Panc1 (cell line): Measurements from ENCODE around the gene PHACTR4. TPM values are rescaled to one million over a fixed set of nuclear protein-coding genes. Genes with fewer than 3 reads are reported as not detected.

Experiments
- ATAC-seq: fragments of 200-7000 bp; cut with Tn5 transposase; 2 replicates; pipeline ENCODE4 v1.9.1; 2020; ENCODE audit warnings: mild to moderate bottlenecking, moderate library complexity
- Bru-seq: library from RNA; stranded (reverse); fragments of 400-500 nt; gene quantifications from one replicate; lab custom pipeline; 2021; lab: Mats Ljungman, UMichigan
- BruChase-seq, 2 experiments: library from RNA; stranded (reverse); fragments of 400-500 nt; gene quantifications; one replicate each; lab custom pipeline; 2021; lab: Mats Ljungman, UMichigan
- BruUV-seq: library from RNA; stranded (reverse); fragments of 400-500 nt; replicated peaks from 2 replicates; lab custom pipeline; 2021; lab: Mats Ljungman, UMichigan
- CTCF ChIA-PET: fragments of 300-600 bp; sonication (Branson Sonifier 250); formaldehyde crosslinking; loops from one replicate; lab custom pipeline; 2022; ENCODE audit warnings: antibody characterized with exemption; lab: Charles Lee
- POLR2A ChIA-PET: fragments of 300-600 bp; sonication (Branson Sonifier 250); formaldehyde crosslinking; loops from one replicate; lab custom pipeline; 2022; ENCODE audit warnings: antibody characterized with exemption; lab: Charles Lee
- DNase-seq: peaks from one replicate; pipeline ENCODE4 v3.0.0-alpha.2; 2010; ENCODE audit warnings: low read depth, low spot score
- H3K27ac ChIP-seq: 2 replicates; pipeline ENCODE4 v1.5.1; 2011; ENCODE audit warnings: mild to moderate bottlenecking, low read length, inconsistent platforms
- H3K27me3 ChIP-seq: fragments of 200-500 bp; sonication (Bioruptor generic); 2 replicates; pipeline ENCODE4 v1.6.0; 2014; ENCODE audit warnings: low read length, inconsistent platforms; ENCODE audit not compliant: control insufficient read depth, insufficient read depth
- H3K36me3 ChIP-seq: fragments of 200-500 bp; sonication (Bioruptor generic); 2 replicates; pipeline ENCODE4 v1.5.1; 2014; ENCODE audit warnings: inconsistent platforms, mild to moderate bottlenecking, low read length, moderate library complexity; ENCODE audit not compliant: control insufficient read depth, insufficient read depth
- H3K4me1 ChIP-seq: 2 replicates; pipeline ENCODE4 v1.5.1; 2011; ENCODE audit warnings: inconsistent platforms, mild to moderate bottlenecking, low read length, moderate library complexity; ENCODE audit not compliant: control insufficient read depth, insufficient read depth
- H3K4me3 ChIP-seq, 2 experiments: 2 replicates each; pipeline ENCODE4 v1.5.1; 2011 to 2012; ENCODE audit warnings: low read depth in 2 of 2, low read length in 2 of 2, mild to moderate bottlenecking in 2 of 2, inconsistent platforms in 1 of 2, moderate library complexity in 1 of 2
- H3K9me3 ChIP-seq: fragments of 200-500 bp; sonication (Bioruptor generic); 2 replicates; pipeline ENCODE4 v1.5.1; 2014; ENCODE audit warnings: low read depth, mild to moderate bottlenecking, inconsistent platforms, low read length, moderate library complexity; ENCODE audit not compliant: control insufficient read depth, insufficient read depth
- POLR2AphosphoS5 ChIP-seq: IDR thresholded peaks from 2 replicates; pipeline ENCODE4 v1.6.1; 2012; ENCODE audit warnings: mild to moderate bottlenecking, low read depth, low read length, moderate library complexity
- SIN3A ChIP-seq: IDR thresholded peaks from 2 replicates; pipeline ENCODE4 v1.6.1; 2012; ENCODE audit warnings: low read depth, mild to moderate bottlenecking, low read length, moderate library complexity, borderline replicate concordance; ENCODE audit not compliant: insufficient read depth
- TCF7L2 ChIP-seq: IDR thresholded peaks from 2 replicates; pipeline ENCODE4 v1.6.1; 2011; ENCODE audit warnings: mild to moderate bottlenecking, low read depth, low read length, inconsistent platforms
- in situ Hi-C: cut with HindIII; loops from 2 replicates; pipeline ENCODE4 v1.10.0; 2016; ENCODE audit warnings: low sequenced_read_pairs, low pct_unique_long_range_greater_than_20kb
- intact Hi-C: fragments of 100-400 bp; cut with micrococcal nuclease; formaldehyde crosslinking; loops from one replicate; pipeline ENCODE4 v1.10.0; 2022; ENCODE audit not compliant: unreplicated experiment
- long read RNA-seq: library from polyadenylated mRNA; unstranded; transcript quantifications from one replicate; pipeline ENCODE4 v2.0.0, GENCODE V29; 2021; ENCODE audit not compliant: unreplicated experiment
- polyA plus RNA-seq: library from polyadenylated mRNA; unstranded; fragments of >200 nt; gene quantifications from one replicate; pipeline ENCODE4 v1.2.1, GENCODE V29; 2012; ENCODE audit warnings: missing spikeins; ENCODE audit not compliant: insufficient read length
- total RNA-seq: library from RNA; stranded (reverse); gene quantifications from one replicate; pipeline ENCODE4 v1.2.1, GENCODE V29; 2021; ENCODE audit not compliant: unreplicated experiment
- TF ChIP-seq, protein P1 (sequence below): fragments of 450-650 bp; IDR thresholded peaks from 2 replicates; pipeline ENCODE4 v1.5.1; 2017; ENCODE audit warnings: mild to moderate bottlenecking
- TF ChIP-seq, protein P2 (sequence below), 2 experiments: IDR thresholded peaks; 2 replicates each; pipeline ENCODE4 v1.6.1; 2011 to 2012; ENCODE audit warnings: low read depth in 2 of 2, control low read depth in 1 of 2, low read length in 1 of 2, mild to moderate bottlenecking in 1 of 2, moderate library complexity in 1 of 2; ENCODE audit not compliant: insufficient read depth in 1 of 2

The PHACTR4 gene
- total RNA-seq (63.4 TPM), Bru-seq, nascent RNA (percentile 85 among the genes with signal in this experiment), BruChase-seq, experiment 1, labeled RNA remaining after a 2-hour chase (percentile 81 among the genes with signal in this experiment), BruChase-seq, experiment 2, labeled RNA remaining after a 6-hour chase (percentile 82 among the genes with signal in this experiment)
- 22.3 TPM for polyA plus RNA-seq
- long read RNA-seq, full-length matches to known transcripts: 5 of 54 reads
- long read RNA-seq, partial matches to known transcripts: 21 of 54 reads
- long read RNA-seq, other reads (novel, unspliced or antisense): 28 of 54 reads

DNA sequence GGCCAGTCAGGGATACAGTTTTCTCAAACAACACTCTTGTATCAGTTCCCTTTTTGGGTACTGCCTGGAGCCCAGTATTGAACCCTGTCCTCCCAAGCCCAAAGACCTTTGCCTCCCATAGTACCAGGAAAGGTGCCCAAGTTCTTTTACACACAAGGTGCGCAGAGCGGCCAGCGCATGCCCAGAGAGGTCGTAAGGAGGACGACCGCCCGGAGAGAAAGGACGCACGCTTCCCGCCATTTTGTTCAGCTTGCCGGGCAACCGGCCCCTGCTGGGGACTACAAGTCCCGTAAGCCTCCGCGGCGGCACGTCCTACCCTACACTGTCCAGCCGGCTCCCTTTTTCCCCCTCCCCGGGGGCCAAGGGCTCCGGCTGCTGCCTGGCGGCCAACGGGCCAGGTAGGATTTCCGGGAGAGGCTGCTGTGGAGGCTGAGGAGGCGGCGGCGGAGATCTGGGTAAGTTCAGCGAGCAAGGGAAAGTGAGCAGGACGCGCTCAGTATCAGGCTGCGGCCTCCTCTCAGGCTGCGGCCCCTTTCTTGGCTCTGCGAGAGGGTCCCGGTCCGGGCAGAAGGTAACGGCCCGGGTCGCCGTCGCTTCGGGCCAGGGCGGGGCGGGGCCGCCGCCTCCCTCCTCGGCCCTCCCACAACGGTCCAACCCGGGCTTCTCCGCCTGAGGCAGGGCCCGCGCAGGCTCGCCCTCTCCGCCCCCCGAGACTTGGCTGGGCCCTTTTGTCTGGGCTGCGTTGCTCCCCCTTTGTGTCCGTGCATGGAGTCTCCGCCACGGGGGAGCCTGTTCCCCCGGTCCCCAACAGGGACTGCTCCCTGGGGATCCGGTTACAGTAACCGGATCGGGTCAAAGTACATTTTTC lies at the start of gene PHACTR4:
Gene PHACTR4 (plus strand): TSS at position 370 of the 868 bp plus-strand sequence. CDS start 37,708 bp downstream, outside the sequence.
- no peaks in the 10 kb centered on the region for H3K27me3 ChIP-seq
- DNase-seq (no peak), ATAC-seq (peak; percentile 98)
- ChIA-PET CTCF (interaction anchor here (1.1 to 3.6 kb wide), 4 partner anchors 10 to 278 kb away, joined by 3 to 39 read pairs (median 8); no protein-coding TSS in a partner anchor), POLR2A (interaction anchor here (0.6 to 1.6 kb wide), 2 partner anchors 15 to 65 kb away, joined by 3 to 10 read pairs; no protein-coding TSS in a partner anchor)
- peaks cover 23% of the 10 kb centered on the region for H3K4me1 ChIP-seq
- intact Hi-C loops: loop anchor here (2.0 kb wide), 1 partner anchor 121 kb away; no protein-coding TSS in a partner anchor
- in situ Hi-C loops: no loop called here
- peaks cover 3% of the 10 kb centered on the region; the same call in 1 of the 2 replicates for H3K36me3 ChIP-seq
- BruUV-seq: no TSS peak
- TF ChIP-seq, protein P1, sequence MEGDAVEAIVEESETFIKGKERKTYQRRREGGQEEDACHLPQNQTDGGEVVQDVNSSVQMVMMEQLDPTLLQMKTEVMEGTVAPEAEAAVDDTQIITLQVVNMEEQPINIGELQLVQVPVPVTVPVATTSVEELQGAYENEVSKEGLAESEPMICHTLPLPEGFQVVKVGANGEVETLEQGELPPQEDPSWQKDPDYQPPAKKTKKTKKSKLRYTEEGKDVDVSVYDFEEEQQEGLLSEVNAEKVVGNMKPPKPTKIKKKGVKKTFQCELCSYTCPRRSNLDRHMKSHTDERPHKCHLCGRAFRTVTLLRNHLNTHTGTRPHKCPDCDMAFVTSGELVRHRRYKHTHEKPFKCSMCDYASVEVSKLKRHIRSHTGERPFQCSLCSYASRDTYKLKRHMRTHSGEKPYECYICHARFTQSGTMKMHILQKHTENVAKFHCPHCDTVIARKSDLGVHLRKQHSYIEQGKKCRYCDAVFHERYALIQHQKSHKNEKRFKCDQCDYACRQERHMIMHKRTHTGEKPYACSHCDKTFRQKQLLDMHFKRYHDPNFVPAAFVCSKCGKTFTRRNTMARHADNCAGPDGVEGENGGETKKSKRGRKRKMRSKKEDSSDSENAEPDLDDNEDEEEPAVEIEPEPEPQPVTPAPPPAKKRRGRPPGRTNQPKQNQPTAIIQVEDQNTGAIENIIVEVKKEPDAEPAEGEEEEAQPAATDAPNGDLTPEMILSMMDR: no peak
- TF ChIP-seq TCF7L2 (0 out of 2 replicates have a peak, but pooled peaks have one; percentile 56), SIN3A (peak; percentile 75; the same call in 1 of the 2 replicates), POLR2AphosphoS5 (peak; percentile 97)
- TF ChIP-seq, protein P2, sequence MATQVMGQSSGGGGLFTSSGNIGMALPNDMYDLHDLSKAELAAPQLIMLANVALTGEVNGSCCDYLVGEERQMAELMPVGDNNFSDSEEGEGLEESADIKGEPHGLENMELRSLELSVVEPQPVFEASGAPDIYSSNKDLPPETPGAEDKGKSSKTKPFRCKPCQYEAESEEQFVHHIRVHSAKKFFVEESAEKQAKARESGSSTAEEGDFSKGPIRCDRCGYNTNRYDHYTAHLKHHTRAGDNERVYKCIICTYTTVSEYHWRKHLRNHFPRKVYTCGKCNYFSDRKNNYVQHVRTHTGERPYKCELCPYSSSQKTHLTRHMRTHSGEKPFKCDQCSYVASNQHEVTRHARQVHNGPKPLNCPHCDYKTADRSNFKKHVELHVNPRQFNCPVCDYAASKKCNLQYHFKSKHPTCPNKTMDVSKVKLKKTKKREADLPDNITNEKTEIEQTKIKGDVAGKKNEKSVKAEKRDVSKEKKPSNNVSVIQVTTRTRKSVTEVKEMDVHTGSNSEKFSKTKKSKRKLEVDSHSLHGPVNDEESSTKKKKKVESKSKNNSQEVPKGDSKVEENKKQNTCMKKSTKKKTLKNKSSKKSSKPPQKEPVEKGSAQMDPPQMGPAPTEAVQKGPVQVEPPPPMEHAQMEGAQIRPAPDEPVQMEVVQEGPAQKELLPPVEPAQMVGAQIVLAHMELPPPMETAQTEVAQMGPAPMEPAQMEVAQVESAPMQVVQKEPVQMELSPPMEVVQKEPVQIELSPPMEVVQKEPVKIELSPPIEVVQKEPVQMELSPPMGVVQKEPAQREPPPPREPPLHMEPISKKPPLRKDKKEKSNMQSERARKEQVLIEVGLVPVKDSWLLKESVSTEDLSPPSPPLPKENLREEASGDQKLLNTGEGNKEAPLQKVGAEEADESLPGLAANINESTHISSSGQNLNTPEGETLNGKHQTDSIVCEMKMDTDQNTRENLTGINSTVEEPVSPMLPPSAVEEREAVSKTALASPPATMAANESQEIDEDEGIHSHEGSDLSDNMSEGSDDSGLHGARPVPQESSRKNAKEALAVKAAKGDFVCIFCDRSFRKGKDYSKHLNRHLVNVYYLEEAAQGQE (IDR thresholded peaks at IDR 0.05; ENCODE audit: insufficient read depth in 1 of 2, low read depth in 2 of 2, low read length in 1 of 2): 0 out of 4 replicates have a peak, but pooled peaks of 1 of the 2 experiments have one; percentile 9
- H3K27ac ChIP-seq: peak within 1 kb of the TSS; percentile 94
- peak within 1 kb of the TSS; percentile 84 to 99 for H3K4me3 ChIP-seq
- H3K9me3 ChIP-seq: no peaks in the 10 kb centered on the region

DNA sequence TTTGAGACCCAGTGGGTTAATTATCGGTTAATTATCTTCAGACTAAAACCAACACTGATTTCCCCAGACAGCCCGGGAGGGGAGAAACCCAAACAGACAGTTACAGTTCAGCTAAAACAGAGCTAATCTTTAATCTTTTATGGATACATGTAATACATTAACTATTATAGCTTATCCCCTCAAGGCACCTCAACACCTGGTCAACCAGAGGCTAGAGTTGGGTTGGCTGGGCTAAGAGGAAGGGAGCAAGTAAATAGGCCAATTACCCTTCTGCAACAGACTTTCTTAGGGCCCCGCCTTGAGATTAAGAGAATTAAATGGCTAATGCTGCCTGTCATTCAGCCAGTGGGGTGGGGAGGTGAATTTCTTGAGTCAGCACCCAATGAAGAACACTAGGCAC lies 47.3 kb upstream of the PHACTR4 start:
- in situ Hi-C loops: no loop called here
- ATAC-seq: no peak
- Histone ChIP-seq H3K4me1 (no peaks in the 10 kb centered on the region), H3K27ac (no peak overlapping the region), H3K9me3 (no peaks in the 10 kb centered on the region), H3K27me3 (no peaks in the 10 kb centered on the region), H3K36me3 (no peaks in the 10 kb centered on the region), H3K4me3 (no peak overlapping the region)
- TF ChIP-seq TCF7L2: no peak
- TF ChIP-seq, protein P1: no peak
- TF ChIP-seq, protein P2 (IDR thresholded peaks at IDR 0.05; ENCODE audit: insufficient read depth in 1 of 2, low read depth in 2 of 2, low read length in 1 of 2): no peak
- no peak for TF ChIP-seq SIN3A
- no peak for TF ChIP-seq POLR2AphosphoS5
- POLR2A ChIA-PET: no interaction called here
- DNase-seq: no peak
- intact Hi-C loops: loop anchor here (10.0 kb wide), 1 partner anchor 57 kb away; no protein-coding TSS in a partner anchor
- CTCF ChIA-PET: interaction anchor here (0.5 kb wide), 1 partner anchor 52 kb away, joined by 3 read pairs; no protein-coding TSS in a partner anchor
- BruUV-seq: no TSS peak
